NT2/D1 (cell line): ENCODE measurements around the gene MARCHF9.

Source experiments
- YY1 ChIP-seq: IDR thresholded peaks from 2 replicates; pipeline ENCODE4 v1.6.1; 2011; ENCODE audit not compliant: insufficient read length, insufficient read depth
- ZNF274 ChIP-seq: IDR thresholded peaks from 2 replicates; pipeline ENCODE4 v1.6.1; 2011; ENCODE audit warnings: mild to moderate bottlenecking, low read depth, low read length

DNA sequence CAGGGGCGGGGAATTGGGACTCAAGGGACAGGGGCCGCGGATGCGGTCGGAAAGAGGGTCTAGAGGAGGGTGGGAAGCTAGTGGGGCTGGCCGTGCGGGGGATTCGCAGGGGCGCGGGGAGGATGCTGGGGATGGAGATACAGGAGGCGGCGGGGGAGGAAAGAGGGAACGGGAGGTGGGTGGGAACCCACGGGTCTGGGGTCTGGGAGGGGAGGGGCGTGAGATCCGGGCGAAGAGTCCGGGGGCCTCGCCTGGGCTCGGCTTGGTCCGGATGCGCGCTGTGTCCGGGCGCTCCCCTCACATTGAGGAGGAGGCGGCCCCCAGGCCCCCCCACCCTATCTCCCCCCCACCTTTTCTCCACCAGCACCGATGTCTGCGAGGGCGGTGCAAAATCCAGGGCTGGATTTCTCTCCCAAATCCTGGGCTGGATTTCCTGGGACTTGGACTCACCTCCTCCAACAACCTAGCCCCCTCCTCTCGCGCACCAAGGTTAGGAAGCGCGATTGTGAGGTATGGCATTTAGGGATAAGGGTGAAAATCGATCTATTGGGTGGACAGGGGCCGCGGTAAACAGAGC is 16.2 kb upstream of the MARCHF9 start, which contains the start of gene AGAP2:
- TF ChIP-seq YY1 (no peak), ZNF274 (no peak)
